Activated CD8-positive, alpha-beta memory T cell treated with anti-CD3 and anti-CD28 coated beads, Interleukin-2, amount 50 U/mL, for 48 hours (primary cell): ENCODE data around the gene CDH4.

Experiments
- DNase-seq: peaks from one replicate; pipeline ENCODE4 v3.0.0-alpha.2; 2020

Gene CDH4

DNA sequence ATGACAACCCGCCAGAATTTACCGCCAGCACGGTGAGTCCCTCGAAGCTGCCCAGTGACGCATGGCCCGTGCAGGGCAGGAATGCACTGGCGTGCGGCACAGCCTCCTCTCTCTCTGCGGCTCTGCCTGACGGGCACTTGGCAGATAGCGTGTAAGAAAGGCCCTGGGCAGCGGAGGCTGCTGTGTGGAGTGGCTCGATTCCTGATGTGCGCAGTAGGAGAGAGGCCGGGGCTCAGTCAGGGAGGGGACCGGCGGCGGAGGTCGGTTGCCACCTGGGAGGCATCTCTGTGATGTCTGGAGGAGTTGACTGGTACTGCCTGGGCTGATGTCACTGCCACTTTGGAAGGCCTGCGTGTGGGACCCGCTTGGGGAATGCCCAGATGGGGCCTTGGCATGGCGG lies 643.0 kb downstream of the CDH4 start:
- no peak for DNase-seq

DNA sequence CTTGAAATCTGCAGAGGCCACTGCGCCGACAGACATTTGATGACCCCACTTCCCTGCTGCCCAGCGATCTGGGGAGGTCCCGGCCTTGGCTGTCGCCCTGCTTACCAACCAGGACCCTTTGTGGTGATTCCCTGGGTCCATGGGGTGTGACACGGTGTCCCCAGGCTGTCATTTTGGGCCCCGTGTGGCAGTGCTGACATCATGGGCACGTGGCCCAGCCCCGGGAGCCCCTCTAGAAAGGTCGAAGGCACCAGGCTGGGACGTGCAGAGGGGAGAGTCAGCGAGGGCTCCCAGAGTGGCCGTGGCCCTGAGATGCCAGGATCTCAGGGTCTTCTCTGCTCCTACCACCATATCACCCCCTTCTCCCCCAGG lies 643.6 kb downstream of the CDH4 start:
- no peak for DNase-seq

DNA sequence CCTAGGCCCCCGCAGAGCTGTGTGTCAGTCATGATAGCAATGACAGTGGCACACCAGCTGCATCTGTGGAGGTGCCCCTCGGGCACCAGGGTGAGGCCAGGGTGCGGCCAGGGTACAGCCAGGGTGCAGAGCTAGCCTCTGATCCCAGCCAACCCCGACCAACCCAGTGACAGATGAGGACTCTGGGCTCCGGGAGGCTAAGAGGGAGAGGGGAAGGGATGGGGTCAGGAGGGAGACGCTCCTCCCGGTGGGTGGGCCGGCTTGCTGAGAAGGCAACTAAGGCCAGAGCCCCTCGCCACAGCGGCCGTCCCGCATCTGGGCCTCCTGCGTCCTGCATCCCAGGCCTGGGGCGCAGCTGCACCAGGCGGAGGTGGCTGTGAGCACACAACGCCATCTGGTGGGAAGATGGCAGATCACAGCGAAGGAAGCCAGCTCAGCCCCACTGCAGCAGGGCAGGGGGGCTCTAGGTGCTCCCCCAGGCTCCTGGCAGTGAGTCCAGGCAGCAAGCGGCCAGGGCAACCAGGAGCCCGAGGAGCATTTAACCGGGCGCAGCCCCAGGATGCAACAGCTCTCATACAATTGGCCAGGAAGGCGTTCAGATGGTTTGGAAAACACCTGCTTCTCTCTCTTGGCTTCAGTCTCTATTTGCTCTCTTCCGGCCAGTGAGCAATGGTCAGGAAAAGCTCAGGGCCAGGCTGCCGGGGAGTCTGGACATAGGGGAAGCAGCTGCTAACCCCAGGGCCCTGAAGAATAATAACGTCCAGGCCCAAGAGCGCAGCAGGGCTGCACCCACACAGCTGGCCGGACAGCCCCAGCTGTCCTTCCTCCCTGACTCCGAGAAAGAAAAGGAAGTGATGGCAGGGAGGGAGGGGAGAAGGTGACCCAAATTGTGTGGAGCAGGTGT lies 644.2 kb downstream of the CDH4 start:
- DNase-seq: peak; percentile 65

DNA sequence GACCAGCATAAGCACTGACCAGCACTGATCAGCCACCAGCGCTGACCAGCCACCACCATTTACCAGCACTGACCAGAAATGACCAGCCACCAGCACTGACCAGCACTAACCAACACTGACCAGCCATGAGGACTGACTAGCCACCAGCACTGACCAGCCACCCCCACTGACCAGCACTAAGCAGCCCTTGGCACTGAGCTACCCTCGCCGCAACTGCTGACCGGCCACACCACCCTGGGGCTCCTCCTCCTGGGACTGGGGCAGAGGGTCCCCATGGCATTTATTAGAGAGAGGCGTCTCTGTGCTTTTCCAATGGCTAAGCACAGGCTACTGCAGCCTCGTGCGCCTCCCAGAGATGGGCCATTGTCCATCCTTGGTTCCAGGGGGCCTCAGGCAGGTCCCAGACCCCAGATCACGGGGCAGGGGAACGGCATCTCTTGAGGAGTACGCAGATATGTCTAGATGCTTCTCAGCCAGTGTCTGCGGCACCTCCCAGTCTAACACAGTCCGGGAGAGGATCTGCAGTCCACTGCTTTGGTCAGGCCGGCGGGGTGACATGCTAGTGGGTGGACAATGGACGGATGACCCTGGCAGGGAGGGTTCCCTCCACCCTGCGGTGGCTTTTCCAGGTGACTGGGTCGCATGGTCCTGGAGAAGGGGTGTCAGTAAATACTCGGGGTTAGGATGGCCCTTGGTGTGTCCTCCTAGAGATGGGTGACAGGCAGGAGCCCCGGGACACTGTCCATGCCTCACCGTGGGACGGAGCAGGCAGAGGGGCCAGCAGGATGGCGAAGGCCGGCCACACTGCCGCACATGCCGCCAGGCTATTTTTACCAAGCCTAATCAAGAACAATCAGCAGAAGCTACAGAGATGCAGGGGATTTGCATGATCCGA lies 645.6 kb downstream of the CDH4 start:
- no peak for DNase-seq

DNA sequence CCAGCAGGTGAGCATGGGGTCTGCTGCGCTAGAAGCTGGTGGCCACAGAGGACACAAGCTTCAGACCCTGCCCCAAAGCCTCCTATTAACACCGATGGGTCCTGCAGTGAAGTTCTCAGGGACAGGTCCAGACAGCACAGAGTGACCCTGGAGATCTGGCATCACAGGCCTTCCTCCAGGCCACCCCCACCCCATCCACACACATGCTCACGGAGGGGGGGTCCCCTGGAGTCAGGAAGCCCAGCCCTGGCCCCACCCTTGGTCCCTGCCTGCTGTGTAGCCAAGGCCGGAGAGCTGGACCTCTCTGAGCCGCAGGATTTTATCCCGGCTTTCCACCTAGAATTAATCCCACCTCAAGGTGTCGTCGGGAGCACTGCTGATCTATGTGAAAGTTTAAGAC lies 646.3 kb downstream of the CDH4 start:
- no peak for DNase-seq

DNA sequence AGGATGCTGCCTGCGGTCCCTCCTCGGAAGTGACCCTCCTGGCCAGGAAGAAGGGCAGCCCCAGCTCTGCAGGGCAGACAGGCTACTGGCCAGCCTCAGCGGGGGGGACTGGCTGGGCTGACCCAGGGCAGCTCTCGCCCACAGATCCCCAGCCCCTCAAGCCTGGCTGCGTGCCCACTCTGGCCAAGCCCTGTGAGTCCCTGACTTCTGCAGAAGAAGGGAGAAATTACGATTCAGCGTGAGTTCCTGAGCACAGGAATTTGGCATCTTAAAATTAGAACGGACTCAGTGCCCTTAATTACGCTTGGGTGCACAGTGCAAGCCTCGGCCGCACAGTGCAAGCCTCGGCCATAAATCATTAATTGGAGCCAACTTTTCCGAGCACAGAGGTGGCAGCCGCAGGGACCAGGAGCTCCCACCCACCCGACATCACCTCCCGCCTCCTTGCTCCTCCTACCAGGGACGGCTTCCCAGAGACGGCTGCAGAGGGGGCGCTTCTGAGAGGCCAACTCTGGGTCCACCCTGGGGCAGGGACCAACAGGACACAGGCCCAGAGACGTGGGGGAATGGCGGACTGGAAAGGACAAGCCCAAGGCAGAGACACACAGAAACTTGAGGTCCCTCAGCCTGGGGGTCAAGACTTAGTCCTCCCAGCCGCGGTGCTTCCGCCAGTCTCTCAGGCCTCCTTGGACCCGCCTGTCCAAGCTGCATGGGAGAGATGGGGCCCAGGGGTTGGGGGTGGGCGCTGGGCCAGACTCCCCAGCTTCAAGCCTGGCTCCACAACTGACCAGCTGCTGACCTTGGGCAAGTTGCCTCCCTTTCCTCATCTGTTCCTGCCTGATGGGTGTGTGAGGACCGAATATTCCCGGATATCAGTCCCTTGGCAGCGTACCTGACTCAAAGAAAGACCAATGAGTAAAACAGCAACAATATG lies 648.2 kb downstream of the CDH4 start:
- DNase-seq: no peak

DNA sequence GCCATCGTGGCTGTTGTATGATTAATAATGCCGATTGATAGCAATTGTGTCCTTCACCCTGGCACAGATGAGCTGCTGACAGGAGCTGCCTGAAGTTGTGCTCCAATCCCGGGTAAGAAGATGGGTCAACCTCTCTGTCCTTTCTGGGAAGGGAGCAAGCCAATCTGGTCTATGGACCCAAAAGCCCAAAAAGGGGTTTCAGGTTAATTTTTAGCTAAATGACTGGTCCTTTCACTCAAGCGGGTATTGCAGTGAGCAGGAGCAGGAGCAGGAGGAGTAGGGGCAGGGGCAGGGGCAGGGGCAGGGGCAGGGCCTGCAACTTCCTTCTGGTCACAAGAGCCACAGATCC lies 648.9 kb downstream of the CDH4 start:
- DNase-seq: no peak

DNA sequence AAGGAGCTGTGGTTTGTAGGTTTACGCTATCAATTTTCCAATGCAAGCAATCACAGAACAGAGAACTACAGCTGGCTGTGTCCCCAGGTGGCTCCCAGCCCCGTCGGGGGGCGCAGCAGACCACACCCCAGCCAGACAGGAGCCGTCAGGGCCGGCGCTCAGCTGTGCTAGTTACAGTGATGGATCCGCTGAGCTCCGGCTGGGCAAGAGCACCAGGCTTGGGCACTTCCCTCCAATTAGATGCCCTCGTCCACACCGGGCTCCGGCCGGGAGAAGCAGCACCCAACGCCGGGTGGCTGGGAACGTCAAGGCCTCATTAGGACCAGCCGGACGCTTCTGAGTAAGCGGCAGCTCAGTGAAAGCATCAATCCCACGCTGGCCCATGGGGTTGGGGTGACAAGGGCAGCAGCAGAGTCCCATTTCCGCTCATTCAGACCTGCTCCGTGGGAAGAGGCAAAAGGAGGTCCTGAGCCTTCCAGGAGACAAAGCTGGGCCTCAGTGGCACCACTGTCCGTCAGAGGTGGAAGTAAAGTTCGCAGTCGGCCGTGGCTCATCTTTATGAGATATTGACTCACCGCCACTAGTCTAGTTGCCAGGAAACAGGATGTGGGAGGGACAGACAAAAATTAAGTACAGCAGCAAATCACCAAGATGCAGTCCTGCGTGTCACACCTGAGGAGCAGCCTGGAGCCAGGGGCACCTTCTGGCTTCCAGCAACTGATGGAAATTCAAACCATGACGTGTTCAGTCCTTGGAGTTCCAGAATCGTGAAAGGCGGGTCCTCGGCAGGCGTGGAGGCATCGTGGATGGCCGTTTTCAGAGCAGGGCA lies 649.5 kb downstream of the CDH4 start:
- no peak for DNase-seq

DNA sequence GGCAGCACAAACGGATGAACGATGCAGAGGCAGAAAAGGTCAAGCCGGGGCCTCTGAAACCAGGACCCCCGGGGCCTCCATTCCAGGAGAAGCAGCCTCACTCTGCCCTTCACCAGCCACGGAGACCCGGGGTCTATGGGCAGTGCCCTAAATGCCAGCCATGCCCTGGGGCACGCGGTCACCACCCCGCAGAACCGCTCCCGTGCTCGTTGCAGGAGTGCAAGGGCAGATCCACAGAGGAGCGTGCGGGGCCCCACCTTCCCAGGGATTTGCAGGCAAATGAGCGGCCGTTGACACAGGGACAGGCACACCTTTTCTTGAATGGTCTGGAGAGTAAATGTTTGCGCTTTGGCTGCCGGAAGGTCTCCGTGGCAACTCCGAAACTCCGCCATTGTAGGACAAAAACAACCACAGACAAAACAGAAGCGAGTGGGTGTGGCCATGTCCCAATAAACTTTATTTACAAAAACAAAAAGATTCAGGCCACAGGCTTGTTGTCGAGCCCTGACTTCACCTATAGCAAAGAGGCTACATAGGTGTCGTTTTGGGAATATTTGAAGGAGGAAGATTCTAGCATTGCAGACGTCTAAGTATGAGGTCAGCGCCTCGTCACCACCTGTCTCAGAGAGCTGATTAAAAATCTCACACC lies 650.3 kb downstream of the CDH4 start:
- DNase-seq: no peak

DNA sequence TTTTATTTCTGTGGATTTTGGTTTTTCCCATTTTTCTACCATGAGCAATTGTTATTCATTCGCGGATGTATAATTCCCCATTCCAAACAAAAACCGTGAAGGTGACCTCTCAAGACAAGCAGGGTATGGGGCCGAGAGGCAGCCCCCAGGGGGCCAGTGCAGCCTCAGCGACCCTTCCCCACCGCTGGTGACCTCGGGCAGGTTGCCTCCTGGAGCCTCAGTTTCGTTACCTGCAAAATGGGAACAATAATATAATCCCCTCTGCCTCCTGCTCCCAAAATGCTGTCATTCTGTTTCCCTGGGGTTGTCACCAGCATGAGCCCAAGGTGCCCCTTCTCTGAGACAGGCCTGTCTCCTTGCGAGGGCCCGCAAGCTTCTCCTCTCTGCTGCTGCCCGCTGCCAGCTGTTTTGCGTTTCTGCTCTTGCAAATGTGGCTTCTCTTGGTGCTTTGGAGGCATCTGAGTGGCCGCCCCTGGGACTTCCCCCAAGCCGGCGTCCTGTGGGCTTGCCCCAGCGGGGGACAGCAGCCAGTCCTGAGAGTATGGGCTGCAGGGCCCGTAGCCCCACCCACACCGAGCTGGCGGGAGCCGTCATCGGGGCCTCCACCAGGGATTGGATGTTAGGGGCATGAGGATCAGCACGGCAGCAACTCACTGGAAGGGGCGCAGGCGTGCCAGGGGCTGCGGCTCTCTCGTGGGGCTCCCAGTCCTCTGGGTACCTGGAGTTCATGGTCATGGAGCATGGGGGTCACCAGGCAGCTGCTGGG lies 651.7 kb downstream of the CDH4 start:
- DNase-seq: no peak

DNA sequence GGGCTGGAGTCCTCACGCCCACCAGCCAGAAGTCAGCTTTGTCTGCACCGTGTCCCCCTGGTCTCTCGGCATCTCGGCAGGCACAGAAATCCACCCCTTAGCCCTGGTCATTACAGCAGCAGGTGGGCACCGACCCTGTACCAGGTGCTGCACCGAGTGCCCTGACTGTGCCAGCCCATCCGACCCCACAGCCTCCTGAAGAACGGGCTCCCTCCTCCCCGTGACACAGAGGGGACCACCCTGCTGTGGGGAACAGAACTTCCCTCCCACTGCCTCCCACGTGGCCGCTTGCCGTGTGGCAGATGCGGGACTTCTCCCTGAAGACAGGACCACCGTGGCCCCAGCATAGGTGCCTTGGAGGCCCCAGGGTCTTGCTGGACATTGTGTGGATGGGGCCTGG lies 652.4 kb downstream of the CDH4 start:
- DNase-seq: no peak

DNA sequence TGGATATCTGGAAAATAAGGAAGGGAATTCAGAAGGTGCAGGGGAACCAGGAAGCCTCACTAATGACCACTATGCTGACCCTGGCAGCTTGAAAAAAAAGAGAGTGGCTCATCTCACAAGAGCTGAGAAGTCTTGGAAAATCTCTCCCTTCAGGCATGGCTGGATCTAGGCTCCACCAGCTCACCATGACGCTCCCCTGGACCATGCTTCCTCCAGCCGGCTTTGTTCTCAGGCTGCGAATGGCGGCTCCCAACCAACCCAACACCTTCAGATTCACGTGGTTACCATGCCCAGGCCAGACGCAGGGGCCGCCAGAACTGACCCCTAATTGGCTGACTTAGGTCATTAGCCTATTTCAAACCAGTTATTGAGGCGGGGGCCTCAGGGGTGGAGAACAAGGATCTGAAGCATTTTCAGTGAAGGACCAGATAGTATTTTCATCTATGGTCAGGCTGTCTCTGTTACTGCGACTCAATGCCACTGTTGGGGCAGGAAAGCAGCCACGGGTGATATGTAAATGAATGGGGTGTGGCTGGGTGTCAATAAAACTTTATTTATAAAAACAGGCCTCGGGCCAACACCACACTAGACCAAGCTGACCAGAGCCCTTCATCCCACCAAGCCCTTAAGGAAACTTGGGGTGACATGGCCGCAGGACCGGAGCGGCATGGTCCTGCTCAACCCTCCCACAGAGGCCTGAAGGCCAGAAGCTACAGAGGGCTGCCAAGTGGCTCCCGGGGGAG lies 653.9 kb downstream of the CDH4 start:
- DNase-seq: no peak

DNA sequence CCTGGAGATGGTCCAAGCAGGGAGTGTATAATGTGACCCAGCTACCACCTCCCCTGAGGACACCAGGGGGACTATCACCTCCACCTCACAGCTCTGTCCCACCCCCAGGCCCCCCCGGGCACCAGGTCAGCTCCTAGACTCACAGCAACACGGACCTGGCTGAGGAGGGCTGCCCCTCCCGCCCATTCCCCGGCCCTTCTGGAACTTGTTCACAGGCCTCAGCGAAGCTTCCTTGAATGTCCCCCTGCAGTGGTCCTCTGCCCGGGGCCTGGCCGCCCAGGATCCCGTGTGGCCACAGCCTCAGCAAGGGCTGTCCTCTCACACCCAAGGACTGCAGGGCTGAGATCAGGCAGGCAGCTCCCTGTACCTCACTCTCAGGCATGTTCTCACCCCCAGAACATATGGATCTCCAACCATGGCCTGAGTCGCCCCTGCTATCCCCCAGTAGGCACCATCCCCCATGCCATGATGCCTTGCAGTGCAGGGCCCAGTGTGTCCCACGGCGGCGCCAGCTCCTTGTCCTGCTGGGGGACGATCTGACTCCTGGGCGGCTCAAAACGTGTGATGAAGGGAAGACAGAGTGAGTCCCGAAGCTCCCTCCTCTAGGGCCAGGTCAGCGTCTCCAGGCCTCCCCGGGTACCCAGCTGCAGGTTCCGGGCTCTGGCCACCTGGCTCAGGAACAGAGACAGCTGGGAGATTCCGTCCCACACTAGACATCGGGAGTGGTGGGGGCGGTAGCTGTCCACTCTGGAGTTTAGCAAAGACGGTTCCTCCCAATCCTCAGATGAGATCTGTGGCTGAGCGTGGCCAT lies 655.2 kb downstream of the CDH4 start:
- DNase-seq: no peak

DNA sequence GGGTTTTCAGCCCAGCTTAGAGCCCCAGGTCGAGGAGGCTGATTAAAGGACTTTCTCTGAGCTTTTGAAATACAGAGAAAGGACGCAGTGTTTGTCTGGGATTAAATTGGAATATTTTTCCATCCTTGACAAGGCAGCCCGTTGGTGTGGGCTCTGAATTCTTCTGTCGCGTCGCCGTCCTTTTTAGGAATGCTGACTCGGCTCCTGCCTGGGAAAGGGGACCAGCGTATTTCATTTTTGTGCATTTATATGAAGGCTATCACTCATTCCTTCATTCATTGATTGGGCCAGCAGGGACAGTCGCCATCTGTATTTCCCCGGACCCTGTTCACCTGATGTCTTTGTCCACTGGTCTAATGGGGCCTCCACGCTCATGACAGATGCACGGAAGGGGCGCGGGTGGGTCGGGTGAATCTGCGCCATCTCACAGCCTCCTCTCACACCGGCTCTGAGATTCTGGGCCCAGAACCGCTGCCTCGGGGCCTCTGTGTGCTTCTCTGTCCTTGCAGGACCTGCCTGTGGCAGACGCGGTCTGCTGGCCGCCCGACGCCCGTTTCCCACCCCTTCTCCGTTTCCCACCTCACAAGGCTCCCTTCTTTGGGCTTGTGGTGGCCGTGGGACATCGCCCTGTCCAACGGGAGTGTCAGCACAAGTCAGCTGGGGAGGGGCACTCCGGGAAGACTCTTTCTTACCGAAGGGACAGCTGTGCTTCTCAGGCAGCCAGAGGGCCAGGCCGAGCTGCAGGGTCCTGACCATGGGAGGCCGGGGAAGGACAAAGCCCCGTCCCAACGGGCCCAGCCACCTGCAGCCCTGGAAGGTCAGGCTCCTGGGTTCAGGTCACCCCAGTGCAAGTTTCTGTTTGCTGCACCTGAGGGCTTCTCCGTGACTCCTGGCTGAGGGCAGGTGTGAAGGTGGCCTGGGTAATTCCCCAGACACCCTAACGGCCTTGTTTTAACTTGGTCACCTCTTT lies 656.3 kb downstream of the CDH4 start:
- DNase-seq: no peak

DNA sequence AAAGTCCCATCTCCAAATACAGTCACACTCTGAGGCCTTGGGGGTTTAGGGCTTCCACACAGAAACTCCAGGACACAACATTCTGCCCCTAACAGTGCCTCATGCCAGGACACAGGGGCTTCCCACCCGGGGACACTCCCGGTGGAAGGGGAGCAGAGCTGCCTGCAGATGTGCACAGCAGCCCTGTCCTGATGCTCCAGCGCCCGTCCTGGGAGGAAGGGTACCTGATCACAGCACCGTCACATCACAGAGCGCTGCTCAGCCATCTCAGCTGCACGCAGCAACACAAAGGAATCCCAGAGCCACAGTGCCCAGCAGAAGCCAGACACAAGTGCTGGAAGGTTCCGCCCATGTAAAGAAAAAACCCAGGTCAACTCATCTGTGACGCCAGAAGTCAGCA lies 657.0 kb downstream of the CDH4 start:
- DNase-seq: no peak

DNA sequence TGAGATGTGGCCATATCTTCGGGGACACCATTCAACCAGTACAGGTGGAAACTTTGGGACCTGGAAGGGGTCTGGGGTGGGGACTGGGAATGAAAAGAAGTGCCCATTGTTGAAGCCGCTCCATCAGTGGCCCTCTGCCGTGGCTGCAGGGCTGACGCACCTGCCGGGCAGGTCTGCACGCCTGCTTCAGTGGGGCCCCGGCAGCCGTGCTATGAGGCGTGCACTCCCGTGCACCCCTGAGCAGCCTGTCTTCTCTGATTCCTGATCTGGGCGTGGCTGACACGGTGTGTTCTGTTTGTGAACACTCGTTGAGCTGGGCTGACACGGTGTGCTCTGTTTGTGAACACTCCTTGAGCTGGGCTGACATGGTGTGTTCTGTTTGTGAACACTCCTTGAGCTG lies 657.8 kb downstream of the CDH4 start:
- no peak for DNase-seq

DNA sequence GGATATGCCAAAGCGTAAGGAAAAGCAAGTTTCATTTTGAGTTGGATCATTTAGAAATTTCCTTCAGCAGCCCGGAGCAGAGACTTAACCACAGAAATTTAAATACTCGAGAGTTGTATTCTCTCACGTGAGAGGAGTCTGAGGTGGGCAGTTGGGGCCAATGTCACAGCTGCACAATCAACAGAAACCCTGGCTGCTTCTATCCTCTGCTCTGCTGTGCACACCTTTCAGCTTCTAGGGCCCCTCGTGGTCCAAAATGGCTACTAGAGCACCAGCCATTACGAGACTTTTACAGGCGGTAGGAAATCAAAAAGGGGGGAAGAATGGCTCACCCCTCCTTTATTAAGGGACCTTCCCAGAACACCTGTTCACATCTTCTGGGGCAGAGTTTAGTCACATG lies 659.8 kb downstream of the CDH4 start:
- DNase-seq: no peak
